Activated naive CD4-positive, alpha-beta T cell treated with anti-CD3 and anti-CD28 coated beads, Interleukin-2, amount 50 U/mL, for 16 hours (primary cell): Measurements from ENCODE around the gene DNALI1.

ENCODE experiments used
- DNase-seq: peaks from one replicate; pipeline ENCODE4 v3.0.0-alpha.2; 2020

DNALI1 gene

DNA sequence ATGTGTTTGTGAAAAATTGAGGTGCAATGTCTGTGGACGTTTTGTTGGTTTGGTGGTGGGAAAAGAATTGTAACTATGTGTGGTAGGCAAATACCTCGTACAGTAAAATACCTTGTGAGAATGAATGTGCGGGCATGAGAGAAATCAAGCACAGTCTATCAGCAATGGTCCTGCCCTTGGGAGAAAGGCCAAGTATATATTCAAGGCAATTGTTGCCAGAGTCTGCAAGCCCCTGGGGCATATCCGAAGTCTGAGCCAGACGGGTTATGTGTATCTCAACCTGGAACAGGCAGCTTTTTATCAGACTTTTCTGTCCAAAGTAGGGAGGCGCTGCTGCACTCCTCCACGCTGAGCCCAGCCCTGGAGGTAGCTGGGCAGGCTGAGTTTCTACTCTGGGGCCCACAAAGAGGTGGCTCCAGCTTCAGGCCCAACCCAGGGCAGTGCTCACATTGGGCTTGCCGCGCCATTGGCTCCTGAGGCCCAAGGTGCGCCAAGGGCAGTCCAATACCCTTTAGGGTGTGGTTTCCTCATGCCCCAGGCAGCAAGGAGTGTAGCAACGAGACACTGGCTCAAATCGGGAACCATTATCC, 48.4 kb downstream of the DNALI1 start:
- DNase-seq = no peak

DNA sequence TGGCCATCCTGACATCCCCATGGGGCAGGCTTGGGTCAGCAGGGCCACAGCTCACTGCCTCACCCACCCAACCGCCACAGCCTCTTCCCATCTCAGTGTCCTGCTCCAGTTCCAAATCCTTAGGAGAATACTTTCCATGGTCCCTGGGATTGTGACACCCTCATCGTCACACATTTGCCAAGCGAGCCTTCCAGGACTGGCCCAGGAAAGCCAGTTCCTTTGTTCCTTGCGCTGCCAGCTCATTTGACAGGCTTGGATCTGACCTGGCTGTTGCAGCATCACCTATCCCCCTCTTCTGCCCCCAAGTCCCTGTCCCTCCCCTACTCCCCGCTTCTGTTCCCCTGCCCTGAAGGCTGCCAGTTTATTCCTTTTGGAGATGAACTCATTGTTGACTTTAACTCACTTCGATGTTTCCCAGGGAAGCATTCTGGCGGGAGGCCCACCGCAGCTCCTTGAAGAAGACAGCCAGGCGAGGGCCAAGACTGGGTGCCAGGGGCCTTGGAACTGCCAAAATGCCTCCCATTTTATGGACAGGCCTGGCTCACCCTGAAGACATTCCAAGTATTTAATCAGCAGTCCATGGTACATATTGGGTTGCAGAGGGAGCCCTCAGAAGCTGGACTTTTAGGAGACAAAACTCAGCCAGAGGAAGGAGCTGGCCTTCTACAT, 49.2 kb downstream of the DNALI1 start:
- no peak for DNase-seq

DNA sequence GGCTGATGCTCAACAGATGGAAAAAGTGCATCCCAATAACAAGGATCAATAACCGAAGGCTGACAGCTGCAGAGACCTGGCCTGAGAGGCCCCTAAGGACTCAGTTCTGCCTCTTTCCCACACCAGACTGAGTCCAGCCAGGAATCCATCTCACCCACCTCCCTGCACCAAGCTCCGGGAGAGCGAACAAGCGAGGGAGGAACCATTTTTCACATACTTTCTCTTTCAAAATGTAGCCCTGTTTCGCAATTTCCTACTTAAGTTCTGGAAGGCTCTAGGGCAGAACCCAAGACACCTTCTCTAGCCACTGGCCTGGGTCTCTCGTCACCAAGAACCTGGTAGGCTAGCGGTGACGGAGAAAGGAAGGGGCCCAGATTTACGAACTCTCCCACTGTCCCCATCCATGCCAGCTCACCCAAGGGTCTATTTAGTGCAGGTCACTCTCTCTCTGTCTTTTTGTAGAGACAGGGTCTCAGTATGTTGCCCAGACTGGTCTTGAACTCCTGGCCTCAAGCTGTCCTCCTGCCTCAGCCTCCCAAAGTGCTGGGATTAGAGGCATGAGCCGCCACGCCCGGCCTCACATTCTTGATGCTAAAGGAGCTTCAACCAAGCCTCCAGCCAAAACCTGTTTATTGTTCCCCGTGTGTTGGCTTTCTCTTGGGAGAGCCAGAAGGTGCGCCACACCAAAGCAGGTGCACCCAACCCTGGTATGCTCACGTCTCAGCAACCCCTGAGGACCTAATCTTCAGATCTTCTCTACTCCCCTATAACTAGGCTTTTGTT, 49.9 kb downstream of the DNALI1 start:
- DNase-seq = no peak

DNA sequence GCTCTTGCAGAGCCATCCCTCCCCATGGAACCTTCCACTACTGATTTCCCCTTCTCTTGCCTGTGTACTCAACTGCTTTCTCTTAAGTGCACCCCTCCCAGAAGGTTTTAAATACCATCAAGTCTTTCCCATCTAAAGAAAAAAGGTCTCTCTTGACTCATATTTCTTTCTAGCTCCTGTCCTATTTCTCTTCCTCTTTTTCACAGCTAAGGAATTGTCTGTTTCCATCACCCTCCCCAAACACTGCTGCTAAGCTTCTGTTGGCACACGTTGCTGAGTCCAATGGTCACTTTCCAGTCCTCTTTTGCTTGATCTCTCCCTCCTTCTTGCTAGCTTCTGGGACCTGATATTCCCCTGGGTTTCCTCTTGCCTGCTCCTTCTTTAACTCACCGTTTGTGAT, 52.3 kb downstream of the DNALI1 start:
- no peak for DNase-seq

DNA sequence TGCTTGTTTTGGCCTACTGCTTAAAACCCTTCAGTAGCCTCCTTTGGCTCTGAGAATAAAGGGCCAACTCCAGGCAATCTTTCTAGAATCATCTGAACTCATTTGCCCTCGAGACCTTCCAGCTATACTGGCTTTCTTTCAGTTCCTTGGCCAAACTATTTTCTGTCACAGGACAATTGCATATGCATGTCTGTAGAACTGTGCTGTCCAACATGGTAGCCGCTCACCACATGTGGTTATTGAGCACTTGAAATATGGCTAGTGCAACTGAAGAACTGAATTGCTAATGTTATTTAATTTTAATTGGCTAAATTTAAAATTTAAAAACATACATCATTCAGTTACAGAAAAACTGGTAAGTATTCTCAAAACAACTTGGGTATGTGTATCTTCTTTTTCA, 53.3 kb downstream of the DNALI1 start:
- DNase-seq = no peak

DNA sequence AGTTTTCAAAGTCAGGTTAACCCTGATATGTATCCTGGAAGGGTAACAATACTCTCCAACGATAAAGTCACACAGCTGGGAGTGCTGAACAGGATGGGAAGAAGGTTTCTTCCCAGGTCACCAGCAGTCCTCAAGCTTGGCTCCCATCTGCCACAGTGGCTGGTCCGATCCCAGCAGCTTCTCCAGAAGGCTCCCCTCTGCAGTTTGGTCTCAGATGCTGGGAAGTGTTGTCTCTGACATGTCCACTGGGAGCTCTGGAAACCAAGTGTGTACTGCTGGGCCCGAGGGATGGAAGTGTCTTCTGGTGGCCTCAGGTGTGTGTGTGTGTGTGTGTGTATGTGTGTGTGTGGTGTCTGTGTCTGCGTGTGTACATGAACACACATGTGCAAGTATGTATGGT, 55.4 kb downstream of the DNALI1 start:
- no peak for DNase-seq

DNA sequence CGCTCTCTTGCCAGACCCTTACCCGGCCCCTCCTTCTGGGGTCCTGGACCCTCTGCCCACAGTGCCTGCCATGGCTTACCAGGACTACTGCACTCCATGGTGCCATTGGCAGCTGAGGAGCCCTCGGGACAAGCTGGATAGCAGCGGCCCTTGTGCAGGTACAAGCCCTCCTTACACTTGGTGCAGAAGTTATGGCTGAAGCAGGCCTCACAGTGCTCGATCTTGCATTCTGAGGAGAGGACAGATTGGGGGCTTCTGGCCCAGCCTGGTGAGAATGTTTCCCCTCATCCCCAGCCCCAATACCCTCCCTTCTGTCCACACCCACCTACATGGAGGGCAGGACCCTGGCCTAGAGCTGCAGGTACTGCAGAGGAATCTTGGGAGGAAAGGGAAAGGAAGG, 57.4 kb downstream of the DNALI1 start:
- no peak for DNase-seq

DNA sequence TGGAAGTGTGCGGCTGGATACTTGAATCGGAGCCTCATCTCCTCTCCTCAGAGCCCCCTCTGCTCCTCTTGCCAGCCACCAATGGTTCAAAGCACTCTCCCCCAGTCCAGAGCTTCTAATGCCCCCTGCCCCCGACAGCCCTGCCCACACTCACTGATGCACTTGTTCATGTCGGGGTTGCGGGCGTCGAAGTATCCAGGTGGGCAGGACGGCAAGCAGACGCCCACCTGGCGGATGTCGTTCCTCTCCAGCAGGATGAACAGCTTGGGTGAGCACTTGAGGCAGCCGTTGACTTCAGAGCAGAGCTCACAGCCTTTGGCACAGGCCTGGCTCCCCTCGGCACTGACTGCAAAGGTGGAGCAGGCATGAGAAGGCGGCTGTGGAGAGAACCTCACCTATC, 59.6 kb downstream of the DNALI1 start:
- no peak for DNase-seq
